GM19025 (cell line): ENCODE results near the gene PPP4C.
A peak's percentile ranks its signal among the peaks of the same experiment; 100 is the strongest.
"Not testable (repeated sequence)": the region's sequence is repeated elsewhere in the genome, so short reads cannot be mapped to it uniquely, and the experiment has no call there.

ENCODE experiments used
- ATAC-seq: cut with Tn5 transposase; IDR thresholded peaks from one replicate; pipeline ENCODE4 v1.9.1; 2021; ENCODE audit warnings: mild to moderate bottlenecking, low read depth, moderate library complexity; ENCODE audit not compliant: unreplicated experiment

Gene PPP4C

DNA sequence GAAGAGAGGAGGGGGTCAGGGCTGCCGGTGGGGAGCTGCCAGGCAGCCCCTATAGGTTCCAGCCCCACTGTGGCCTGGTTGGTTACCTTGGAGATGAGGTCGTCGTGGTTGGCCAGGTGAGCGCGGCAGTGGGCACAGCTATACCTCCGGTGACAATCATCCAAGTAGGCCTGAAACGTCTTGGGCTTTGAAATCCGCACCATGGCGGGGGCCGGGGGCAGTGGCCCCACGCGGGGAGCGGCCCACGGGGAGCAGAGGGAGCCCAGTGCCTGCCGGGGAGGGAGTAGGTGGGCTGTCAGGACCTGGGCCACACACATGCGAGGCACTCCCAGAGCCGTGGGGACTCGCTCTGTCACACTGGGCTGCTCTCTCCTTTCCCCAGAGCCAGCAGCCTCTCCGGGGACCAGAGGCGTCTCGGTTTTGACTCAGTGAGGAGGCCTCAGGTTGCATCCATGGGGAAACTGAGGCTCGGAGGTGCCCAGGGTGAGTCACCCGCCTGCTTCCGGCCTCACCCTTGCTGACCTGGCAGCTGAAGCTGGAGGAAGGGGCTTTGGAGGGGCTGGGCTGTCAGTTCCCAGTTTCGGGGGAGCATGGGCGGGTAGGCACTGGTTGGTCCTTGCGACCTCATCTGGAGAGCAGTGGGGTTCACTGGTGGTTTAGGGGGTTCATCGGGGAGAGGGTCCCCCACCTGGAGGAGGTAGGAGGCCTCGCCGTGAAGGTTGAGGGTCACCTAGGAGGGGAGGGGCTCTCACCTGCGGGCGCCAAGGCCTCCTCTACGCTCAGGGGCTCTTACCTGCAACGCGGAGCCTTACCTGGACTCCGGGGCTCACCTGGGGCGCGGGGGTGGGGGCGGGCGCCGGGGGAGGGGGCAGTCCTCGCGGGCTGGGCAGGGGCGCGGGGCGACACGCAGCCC is 19.6 kb downstream of the PPP4C start:
- ATAC-seq, result no peak

DNA sequence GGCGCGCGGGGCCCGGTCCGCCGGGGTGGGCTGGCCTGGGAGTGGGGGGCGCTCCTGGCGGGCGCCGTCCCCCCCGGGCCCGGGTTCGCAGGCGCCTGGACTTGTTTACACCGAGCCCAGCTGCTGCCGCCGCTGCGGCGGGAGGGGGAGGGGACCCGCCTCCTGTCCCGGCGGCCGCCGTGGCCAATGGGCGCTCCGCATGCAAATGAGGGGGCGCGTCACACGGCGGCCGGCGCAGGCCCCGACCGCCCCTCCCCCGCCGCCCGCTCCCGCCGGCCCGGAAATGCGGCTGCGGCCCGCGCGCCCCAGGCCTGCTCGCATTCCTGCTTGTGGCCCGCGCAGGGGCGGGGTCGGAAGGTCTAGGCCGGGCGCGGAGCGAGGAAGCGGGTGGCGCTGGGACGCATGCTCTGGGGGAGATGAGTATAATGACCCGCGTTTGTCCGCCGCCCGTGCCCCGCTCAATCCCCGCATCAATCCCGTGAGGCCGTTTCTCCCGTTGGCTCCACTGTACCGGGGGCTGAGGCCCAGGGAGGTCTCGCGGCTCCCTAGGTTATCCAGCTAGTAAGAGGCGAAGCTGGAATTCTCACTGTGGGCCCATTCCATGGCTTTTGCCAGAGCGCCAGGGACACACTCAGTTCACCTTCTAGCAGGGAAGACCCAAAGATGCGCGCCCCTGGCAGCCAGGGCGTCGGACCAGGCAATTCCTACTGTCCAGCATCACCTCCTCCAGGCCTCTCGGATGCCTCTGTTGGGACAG is 20.5 kb downstream of the PPP4C start, which contains the start of gene YPEL3:
YPEL3 (minus strand) TSS at position 109 of the 757 bp plus-strand sequence. CDS start 731 bp downstream, outside the sequence.
- ATAC-seq, result peak; percentile 54

DNA sequence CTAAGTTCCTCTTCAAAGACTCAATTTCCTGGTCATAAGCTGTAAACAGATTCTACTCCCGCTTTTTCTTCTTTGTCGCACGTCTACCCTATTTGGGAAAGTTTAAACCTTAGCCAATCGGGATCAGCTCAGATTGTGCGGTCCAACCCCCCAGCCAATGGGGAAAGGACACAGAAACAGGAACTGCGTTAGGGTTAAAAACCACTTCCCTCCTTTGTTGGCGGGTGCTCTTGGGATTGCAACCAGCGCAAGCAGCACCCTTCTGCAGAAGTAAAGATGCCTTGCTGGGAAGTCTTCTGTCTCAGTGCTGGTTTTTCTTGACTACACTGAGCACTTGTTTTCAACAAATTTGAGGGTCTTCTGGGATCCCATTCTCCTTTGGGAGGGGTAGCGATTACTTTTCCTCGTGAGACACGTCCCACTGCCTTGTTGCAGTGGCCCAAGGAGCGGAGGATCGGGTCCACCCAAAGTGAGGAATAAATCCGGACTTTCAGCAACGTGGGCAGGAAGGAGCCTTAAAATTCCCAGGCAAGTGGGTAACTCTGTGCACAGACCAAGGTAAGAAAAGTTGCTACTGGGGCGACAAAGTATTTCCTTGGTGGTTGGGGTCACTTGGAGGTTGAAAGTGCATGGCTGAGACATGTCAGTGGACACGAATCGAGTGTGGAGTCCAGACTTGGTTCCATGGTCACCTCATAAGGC is 21.2 kb downstream of the PPP4C start:
- no peak for ATAC-seq

DNA sequence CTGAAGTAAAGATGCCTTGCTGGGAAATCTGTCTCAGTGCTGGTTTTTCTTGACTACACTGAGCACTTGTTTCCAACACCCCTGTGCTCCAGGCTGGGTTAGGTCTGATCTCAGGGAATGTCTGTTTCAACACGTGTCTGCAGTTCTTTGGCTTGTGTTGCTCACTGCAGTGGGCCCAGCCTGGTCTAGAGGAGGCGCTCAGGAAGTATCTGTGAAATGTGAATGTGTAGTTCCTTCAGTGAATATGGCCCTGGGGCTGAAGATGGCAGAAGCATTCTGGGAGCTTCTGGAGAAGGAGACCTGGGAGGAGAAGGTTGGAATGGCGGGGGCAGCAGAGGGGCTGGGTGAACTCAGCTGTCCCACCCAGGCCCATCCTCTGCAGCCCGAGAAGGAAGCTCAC is 28.3 kb downstream of the PPP4C start:
- no peak for ATAC-seq

DNA sequence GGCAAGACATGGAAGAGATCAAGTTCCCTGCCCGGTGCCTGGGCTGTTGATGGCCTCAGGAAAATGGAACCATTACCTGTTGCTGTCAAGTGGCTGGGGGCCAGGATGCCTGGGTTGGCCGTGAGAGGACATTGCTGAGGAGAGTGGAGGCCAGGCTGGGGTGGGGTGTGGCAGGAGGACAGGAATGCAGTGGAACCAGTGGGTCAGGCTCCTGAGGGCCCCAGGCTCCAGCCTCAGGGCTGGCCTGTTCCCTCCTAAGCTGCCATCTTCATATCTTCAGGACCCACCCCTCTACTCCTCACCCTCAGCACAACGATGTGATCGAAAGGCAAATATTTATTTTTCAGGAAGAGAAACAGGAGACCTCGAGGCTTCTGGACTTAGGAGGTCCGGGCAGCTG is 28.7 kb downstream of the PPP4C start:
- ATAC-seq, result no peak

DNA sequence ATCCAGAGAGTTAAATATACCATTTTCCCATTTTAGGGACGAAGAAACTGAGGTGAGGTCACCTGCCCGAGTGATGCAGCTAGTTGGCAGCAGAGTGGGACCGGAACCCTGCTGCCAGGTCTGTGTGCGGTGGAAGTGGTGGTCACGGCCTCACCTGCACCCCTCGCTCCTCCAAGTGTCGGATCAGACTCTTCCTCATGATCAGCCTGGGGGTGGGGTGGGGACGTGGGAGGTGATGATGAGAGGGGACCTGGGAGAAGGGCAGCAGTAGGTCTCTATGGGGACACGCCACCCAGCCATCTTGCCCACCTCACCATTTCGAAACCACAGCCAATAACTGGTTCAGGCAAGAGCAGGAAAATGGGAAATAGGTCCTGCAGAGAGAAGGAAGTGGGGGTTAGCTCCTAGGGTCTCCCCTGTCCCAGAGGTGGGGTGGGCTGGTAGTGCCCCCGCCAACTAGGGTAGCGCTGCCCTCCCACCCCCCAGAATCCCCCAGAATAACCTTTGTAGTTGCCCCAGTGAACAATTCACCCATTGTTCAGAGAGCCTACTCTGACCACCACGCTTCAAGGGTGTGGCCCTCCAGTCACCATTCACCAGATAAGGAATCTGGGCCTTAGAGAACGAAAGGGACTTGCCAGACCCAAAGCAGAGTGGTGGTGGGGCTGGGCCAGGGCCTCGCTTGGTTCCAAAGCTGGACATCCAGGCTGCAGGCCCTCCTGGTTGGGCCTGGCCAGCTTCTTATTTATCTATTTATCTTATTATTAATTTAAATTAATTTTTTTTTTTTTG is 32.5 kb downstream of the PPP4C start:
- ATAC-seq, result no peak

DNA sequence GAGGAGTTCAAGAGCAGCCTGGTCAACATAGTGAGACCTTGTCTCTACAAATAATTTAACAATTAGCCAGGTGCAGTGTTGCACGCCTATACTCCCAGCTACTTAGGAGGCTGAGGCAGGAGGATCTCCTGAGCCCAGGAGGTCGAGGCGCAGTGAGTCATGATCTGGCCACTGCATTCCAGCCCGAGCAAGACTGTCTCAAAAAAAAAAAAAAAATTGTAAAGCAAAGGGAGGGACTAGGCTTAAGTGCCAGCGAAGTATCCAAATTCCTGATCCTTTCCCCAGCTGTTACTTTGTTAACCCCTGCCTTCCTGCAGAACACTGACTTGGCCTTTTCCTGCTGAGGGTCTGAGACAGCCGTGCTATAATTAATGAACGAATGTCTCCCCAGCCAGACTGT is 34.9 kb downstream of the PPP4C start:
- ATAC-seq, result no peak

DNA sequence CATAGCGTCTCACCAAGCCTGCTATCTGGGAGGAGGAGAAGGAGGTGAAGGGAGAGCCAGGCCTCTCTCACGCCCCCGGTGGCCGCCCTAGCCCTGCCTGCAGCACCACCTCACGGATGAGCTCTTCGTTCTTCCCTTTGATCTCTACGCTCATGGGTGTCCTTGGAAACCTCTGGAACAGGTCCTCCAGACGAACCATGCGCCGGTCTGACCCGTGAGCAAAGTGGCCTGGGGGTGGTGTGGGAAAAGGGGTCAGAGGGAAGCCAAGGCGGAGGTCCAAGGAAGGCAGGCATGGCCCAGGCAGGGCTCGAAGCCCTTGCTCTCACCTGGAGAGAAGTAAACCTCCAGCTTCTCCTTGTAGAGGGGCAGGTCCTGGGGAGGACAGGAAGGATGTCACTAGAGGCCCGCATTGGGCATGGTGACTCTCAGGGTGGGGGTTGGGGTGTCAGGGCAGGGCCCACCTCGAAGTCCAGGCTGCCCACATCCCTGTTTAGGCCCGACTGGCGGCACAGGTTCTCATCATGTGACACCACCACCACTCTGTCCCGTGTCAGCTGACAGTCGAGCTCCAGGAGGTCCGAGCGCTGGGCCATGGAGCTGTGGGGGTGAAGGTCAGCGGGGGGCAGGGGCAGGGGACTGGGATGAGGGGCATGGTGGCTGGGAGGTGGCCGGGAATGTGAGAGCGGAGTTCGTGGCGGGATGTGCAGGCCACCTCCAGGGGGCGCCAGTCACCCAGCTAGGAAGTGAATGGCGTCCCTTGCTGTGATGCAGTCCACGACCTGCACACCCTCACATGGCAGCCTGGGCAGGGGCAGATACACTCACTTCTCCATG is 36.6 kb downstream of the PPP4C start:
- ATAC-seq, result no peak

DNA sequence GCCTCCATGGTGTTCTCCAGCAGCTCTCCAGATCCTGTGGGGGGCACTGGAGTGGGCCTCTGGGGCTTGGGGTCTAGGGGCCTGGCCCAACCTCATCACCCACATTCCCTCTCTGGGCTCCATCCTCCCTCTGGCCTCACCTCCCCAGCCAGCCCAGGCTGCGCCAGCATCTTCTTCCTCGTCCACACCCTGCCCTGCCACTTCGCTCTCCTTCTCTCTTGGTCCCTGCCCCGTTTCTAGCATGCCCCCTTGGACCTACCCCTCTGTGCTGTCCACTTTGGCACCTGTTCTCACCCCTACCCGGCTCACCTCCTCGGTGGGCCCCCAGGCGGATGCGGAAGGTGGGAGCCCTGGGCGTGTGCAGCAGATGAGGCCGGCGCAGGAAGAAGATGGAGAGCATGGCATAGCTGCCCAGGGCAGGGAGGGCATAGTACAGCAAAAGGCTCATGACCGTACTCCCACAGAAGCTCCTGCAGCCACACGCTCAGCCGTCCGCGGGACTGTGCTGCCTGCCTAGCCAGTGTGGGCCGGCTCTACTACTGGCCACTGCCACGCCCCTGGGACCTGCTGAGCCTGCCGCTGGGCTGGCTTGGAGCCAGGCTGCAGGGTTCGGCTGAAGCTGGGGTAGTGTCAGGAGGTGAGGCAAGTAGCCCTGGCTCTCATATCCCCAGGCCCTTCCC is 37.4 kb downstream of the PPP4C start, which contains the start of gene GDPD3:
GDPD3 (minus strand) TSS at position 507 of the 680 bp plus-strand sequence; CDS start at position 448, 59 bp downstream.
- ATAC-seq, result no peak

DNA sequence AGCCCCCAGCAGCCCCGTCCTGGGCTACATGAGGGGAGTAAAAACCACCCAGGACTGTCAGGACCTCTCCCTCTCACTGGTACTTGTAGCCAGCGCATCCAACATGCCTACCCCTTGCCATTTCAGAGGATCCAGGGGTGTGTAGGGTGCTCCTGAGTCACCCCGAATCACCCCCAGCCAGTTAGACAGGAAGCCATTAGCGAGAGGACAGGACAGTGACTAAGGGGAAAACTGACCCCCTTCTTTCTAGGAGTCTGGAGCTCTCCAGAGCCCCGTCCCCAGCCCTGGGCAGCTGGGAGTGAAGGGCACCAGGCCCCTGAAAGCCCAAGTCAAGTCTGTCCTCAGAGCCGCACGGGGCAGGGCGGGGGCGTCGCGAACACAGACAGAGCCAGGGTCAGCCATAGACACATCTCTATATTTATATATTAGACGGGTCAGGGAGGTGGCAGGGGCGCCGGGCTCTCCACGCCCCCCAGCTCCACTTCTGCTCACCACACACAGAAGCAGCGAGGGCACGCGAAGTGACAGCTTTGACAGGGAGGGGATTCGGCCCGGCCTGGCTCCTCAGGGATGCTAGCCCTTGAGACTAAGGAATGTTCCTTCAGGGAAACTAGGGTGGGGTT is 38.0 kb downstream of the PPP4C start:
- ATAC-seq, result no peak

DNA sequence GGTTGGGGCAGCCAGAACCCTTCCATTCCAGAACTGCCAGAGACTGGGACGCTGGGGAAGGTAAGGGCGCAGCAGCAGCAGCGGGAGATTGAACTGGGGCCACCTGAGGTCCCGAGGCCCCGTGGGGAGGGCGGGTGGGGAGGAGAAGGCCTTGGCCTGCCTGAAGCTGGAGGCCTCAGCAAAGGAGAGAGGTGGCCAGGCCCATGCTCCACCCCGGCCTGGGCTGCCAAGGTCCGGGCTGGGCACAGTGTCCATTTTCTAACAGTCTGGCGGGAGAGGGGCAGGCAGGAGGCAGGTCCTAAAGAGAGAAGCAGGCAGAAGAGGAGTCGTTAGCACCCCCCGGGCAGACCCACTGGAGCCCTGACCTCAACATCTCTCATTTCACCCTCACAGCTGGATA is 38.6 kb downstream of the PPP4C start:
- ATAC-seq, result no peak

DNA sequence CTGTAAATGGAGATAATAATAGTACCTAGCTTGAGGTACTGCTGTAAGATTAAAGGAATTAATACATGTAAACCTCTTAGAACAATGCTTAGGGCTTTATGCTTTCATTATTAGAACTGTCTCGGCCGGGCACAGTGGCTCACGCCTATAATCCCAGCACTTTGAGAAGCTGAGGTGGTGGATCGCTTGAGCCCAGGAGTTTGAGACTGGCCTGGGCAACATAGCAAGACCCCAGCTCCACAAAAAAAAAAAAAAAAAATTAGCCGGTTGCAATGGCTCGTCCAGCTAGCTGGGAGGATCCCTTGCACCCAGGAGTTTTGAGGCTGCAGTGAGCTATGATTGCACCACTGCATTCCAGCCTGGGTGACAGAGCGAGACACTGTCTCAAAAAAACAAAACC is 39.0 kb downstream of the PPP4C start:
- ATAC-seq, result not testable (repeated sequence)

DNA sequence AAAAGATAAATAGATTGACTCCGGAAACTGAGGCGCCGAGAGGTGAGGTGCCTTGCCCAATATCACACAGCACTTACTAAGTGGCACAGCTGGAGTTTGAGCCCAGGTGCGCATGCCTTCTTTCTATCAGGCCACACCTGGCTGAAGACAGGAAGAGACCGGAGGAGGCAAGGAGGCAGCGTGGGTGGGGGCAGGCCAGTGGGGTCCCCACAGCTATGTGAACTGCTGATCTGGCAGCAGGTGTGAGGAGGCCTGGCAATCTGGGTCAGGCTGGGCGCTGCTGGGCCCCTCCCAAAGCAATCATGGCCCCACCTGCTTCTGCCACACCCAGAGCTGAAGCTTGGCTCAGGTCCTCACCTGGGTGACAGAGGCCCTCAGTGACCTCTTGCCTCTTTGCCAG is 39.4 kb downstream of the PPP4C start:
- no peak for ATAC-seq

DNA sequence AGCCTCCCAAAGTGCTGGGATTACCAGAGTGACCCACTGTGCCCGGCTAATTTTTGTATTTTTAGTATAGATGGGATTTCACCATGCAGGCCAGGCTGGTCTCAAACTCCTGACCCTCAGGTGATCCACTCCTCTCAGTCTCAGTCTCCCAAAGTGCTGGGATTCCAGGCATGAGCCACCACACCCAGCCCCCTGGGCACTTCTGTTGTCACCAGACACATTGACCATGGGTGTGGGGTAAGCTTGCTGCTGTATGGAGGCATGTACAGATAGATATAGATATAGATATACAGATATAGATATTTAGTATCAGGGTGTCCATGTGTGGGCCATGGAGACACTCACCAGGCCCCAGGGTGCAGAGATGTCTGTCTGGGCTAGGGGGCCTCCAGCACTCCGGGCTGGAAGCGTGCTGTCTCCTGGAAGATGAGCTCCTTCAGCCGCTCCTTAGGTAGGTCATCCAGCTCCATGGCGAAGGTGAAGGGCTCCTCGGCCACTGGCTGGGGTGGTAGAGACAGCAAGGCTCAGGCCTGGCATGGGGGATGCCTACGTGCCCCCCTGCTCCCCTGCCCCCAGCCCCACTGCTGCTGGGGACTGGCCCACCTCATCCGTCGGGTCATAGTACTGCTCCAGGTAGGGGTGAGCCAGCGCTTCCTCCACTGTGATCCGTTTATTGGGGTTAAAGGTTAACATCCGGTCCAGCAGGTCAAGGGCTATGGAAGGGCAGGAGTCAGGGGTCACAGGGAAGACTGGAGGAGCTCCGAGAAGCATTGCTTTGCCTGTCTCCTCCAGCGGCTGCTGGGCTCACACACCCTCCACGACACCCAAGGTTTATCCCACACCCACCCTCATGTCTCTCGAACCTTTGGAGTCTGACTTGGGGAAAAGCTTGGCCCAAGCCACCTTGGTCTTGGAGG is 40.8 kb downstream of the PPP4C start:
- ATAC-seq, result no peak

DNA sequence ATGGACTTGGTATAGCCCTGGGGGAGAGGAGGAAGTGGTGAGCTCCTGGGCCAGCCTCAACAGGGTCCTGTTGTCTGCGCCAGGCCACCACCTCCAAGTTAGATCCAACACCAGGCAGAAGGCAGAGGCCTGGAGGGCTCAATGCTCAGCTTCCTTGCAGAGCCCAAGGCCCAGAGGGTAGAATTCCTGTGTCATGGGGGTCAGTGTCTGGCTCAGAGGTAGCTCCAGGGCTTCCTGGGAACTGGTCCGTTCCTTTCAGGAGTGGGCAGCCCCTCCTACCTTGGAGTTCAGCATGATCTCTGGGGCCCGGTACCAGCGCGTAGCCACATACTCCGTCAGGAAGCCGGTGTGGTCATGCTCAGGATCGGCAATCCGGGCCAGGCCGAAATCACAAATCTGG is 42.0 kb downstream of the PPP4C start:
- ATAC-seq, result no peak

DNA sequence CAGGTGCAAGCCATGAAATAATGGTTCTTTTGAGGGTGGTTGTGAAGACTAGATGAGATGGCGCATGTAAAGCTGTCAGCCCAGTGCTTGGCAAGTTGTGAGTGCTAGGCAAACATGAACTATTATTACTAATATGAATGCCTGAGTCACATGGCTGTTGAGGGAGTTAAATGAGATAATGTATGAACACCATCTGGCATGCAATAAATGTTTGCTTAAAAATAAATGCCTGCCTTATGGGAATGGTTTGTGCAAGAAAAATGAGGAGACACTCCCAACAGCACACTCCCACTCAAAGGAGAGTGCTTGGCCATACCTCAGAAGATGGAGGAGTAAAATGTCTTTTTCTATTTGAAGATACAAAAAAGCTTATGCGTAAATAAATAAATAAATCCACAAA is 43.6 kb downstream of the PPP4C start:
- no peak for ATAC-seq
